ENCODE measurements around the gene TTC32.

TTC32 gene

GRCh38 chr2:19901442-19902215, at the start of gene TTC32:
TTC32 (minus strand) TSS chr2:19901983; CDS start chr2:19901854, 129 bp downstream.
- Histone ChIP-seq H3K27me3 (no peaks in the 10 kb centered on the region), H3K9me3 (no peaks in the 10 kb centered on the region), H3K36me3 (no peaks in the 10 kb centered on the region), H3K4me3 (peak within 1 kb of the TSS; percentile 66 to 99), H3K27ac (peak within 1 kb of the TSS; percentile 85 to 96), H3K4me1 (peaks cover 0 to 47% (median 33%) of the 10 kb centered on the region in 4 donors)
- DNase-seq, result peak; percentile 93 to 95
- no peak for TF ChIP-seq CTCF (IDR thresholded peaks at IDR 0.05)
- intact Hi-C loops (cut with DNase I; ENCODE audit: low total_unique reads), result no loop called here

GRCh38 chr2:19949071-19949470, 47.3 kb upstream of the TTC32 start:
- no peaks in the 10 kb centered on the region for H3K9me3 ChIP-seq
- peaks cover 0 to 10% (median 2%) of the 10 kb centered on the region in 4 donors for H3K4me1 ChIP-seq
- no peak overlapping the region for H3K27ac ChIP-seq
- H3K4me3 ChIP-seq, result no peak overlapping the region
- DNase-seq, result no peak
- TF ChIP-seq CTCF (IDR thresholded peaks at IDR 0.05), result no peak
- no peaks in the 10 kb centered on the region for H3K27me3 ChIP-seq
- H3K36me3 ChIP-seq, result peaks cover 3 to 8% (median 5%) of the 10 kb centered on the region in 3 donors
- intact Hi-C loops (cut with DNase I; ENCODE audit: low total_unique reads), result no loop called here

GRCh38 chr2:19947184-19947940, 45.6 kb upstream of the TTC32 start:
- Histone ChIP-seq H3K4me3 (no peak overlapping the region), H3K27ac (no peak overlapping the region), H3K9me3 (no peaks in the 10 kb centered on the region), H3K36me3 (peaks cover 3 to 8% (median 5%) of the 10 kb centered on the region in 3 donors), H3K4me1 (peaks cover 0 to 10% (median 2%) of the 10 kb centered on the region in 4 donors), H3K27me3 (no peaks in the 10 kb centered on the region)
- no peak for DNase-seq
- no peak for TF ChIP-seq CTCF (IDR thresholded peaks at IDR 0.05)
- intact Hi-C loops (cut with DNase I; ENCODE audit: low total_unique reads), result no loop called here

- Histone ChIP-seq H3K4me3 (no peak overlapping the region), H3K4me1 (peaks cover 0 to 8% (median 2%) of the 10 kb centered on the region in 4 donors), H3K36me3 (peaks cover 0 to 8% (median 3%) of the 10 kb centered on the region in 3 donors), H3K27ac (no peak overlapping the region), H3K27me3 (no peaks in the 10 kb centered on the region), H3K9me3 (no peaks in the 10 kb centered on the region)
- no peak for DNase-seq
- intact Hi-C loops (cut with DNase I; ENCODE audit: low total_unique reads), result no loop called here
- no peak for TF ChIP-seq CTCF (IDR thresholded peaks at IDR 0.05)
Observed at GRCh38 chr2:19944205-19944845, 42.5 kb upstream of the TTC32 start.

- Histone ChIP-seq H3K36me3 (peaks cover under 1 to 8% (median 6%) of the 10 kb centered on the region in 3 donors), H3K27me3 (no peaks in the 10 kb centered on the region), H3K27ac (no peak overlapping the region), H3K9me3 (no peaks in the 10 kb centered on the region), H3K4me1 (no peaks in the 10 kb centered on the region), H3K4me3 (no peak overlapping the region)
- no peak for TF ChIP-seq CTCF (IDR thresholded peaks at IDR 0.05)
- no peak for DNase-seq
- intact Hi-C loops (cut with DNase I; ENCODE audit: low total_unique reads), result no loop called here
Observed at GRCh38 chr2:19943189-19943588, 41.4 kb upstream of the TTC32 start.

Data from tibial artery (tissue), 4 donors.